Measurements from ENCODE around the gene IZUMO4.

DNA sequence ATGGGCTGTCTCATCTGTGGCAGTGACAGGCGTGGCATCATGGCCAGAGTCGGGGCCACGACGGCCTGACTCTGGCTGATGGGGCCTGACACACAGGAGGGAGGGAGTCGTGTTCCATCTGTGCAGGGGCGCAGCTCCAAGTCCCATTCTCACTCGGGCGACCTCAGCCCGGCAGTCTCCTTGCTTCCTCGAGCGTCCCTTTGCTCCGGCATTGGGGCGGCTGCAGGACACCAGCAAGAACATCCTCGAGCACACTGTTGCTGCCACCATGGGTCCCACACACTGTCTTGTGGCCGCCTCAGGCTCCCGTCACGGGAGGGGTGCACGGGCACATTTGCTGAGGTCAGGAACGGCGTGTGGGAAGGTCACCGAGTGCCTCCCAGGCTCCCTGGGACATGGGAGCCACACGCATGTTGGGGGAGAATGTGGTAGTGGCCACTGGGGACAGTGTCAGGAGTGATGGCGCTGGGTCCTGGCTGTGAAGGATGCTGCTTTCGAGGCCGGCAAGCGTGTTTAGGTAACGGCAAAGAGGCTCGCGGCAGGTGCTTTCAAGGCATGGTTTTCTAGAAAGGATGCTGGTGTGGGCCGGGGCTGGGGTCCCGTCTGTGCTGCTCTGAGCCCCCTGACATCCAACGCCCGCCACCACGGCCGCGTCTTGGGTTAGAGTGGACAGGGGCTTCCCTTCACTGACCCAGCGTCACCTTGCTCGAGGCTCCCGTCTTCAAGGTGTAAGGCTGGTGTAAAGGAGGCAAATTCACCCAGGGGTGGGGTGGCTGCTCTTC is 3.4 kb downstream of the IZUMO4 start:
- TF ChIP-seq POLR2AphosphoS5 (IDR thresholded peaks at IDR 0.05; ENCODE audit: low read depth, low read length), result no peak
- TF ChIP-seq TAF1 (IDR thresholded peaks at IDR 0.05; ENCODE audit: borderline replicate concordance, insufficient read depth, low read length), result no peak
- TF ChIP-seq, protein P1, sequence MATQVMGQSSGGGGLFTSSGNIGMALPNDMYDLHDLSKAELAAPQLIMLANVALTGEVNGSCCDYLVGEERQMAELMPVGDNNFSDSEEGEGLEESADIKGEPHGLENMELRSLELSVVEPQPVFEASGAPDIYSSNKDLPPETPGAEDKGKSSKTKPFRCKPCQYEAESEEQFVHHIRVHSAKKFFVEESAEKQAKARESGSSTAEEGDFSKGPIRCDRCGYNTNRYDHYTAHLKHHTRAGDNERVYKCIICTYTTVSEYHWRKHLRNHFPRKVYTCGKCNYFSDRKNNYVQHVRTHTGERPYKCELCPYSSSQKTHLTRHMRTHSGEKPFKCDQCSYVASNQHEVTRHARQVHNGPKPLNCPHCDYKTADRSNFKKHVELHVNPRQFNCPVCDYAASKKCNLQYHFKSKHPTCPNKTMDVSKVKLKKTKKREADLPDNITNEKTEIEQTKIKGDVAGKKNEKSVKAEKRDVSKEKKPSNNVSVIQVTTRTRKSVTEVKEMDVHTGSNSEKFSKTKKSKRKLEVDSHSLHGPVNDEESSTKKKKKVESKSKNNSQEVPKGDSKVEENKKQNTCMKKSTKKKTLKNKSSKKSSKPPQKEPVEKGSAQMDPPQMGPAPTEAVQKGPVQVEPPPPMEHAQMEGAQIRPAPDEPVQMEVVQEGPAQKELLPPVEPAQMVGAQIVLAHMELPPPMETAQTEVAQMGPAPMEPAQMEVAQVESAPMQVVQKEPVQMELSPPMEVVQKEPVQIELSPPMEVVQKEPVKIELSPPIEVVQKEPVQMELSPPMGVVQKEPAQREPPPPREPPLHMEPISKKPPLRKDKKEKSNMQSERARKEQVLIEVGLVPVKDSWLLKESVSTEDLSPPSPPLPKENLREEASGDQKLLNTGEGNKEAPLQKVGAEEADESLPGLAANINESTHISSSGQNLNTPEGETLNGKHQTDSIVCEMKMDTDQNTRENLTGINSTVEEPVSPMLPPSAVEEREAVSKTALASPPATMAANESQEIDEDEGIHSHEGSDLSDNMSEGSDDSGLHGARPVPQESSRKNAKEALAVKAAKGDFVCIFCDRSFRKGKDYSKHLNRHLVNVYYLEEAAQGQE (IDR thresholded peaks at IDR 0.05; ENCODE audit: insufficient read depth in 1 of 2, low read depth in 2 of 2, low read length in 2 of 2), result no peak
